ENCODE results near the gene PTPRN2. TPM values are rescaled to one million over a fixed set of nuclear protein-coding genes. Genes with fewer than 3 reads are reported as not detected.

The PTPRN2 gene
- polyA plus RNA-seq, 1 of the 3 experiments (the other 2 are of a cell fraction) = 4.0 TPM

DNA sequence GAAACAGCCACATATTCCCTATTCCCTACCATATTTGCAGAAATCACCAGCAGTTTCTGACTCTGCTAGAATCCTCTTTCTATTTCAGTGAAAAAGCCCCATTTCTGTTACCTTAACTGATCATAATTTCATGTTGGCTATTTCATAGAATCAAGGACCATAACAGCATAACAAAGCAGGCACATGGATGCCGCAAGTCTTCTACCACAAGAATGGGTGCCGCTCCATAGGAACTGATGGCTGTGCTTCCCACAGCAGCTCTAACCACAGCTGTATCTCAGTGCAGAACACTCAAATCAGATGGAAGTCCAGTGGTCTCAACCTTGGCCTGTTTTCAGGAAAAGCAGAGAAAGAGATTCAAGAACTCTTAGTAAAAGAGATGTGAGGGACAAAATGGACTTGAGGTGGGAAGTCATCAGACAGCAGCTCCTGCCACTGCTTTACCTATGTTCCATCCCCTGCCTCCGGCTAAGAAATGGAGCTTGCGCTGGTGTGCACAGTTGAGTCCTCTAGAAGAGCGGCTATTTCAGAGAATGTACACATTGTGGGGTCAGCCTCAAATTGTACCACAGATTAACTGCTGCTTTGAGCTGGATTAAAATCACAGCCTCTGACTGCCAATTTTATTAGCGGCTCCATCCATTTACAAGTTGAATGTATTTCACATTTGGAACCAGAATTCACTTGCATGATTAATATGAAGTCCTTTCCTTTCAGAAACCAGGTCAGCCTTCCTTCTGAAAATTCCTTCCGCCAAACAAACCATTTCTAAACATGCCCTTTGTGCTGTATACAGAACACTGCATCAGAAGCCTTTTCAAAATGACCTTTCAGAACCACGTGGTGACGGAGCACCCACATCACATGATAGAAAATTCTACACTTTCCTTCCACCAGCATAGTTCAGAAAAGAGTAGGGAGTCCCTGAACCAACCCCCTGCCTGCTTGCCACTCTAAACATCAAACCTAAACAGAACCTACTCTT is 7.7 kb downstream of the PTPRN2 start (continued):
- TF ChIP-seq USF1 (IDR thresholded peaks at IDR 0.05; ENCODE audit: borderline replicate concordance, low read depth) (no peak), FOXJ3 (CRISPR knock-in tag; IDR thresholded peaks at IDR 0.05) (no peak)

GRCh38 chr7:158576050-158576762 is 11.4 kb downstream of the PTPRN2 start:
- no peak overlapping the region for H3K4me2 ChIP-seq
- no peak overlapping the region for H2AFZ ChIP-seq (ENCODE audit: low read depth)
- DNase-seq = no peak
- H3K79me2 ChIP-seq (ENCODE audit: insufficient read depth) = no peaks in the 10 kb centered on the region
- no peak for TF ChIP-seq MXI1 (IDR thresholded peaks at IDR 0.05; ENCODE audit: low read depth, low read length)
- TF ChIP-seq NFIC (IDR thresholded peaks at IDR 0.05; ENCODE audit: borderline replicate concordance) = no peak
- no peak for TF ChIP-seq CHD2 (IDR thresholded peaks at IDR 0.05; ENCODE audit: low read length, partially characterized antibody)
- TF ChIP-seq, protein P1, sequence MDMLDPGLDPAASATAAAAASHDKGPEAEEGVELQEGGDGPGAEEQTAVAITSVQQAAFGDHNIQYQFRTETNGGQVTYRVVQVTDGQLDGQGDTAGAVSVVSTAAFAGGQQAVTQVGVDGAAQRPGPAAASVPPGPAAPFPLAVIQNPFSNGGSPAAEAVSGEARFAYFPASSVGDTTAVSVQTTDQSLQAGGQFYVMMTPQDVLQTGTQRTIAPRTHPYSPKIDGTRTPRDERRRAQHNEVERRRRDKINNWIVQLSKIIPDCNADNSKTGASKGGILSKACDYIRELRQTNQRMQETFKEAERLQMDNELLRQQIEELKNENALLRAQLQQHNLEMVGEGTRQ (IDR thresholded peaks at IDR 0.05; ENCODE audit: borderline replicate concordance, low read depth, low read length) = no peak
- no peak for TF ChIP-seq NRF1 (IDR thresholded peaks at IDR 0.05; ENCODE audit: low read depth, low read length)
- TF ChIP-seq SIN3A (IDR thresholded peaks at IDR 0.05; ENCODE audit: borderline replicate concordance, low read depth, low read length) = no peak
- no peak for TF ChIP-seq RFX5 (IDR thresholded peaks at IDR 0.05; ENCODE audit: low read length)
- no peak for TF ChIP-seq IRF3 (IDR thresholded peaks at IDR 0.05; ENCODE audit: low read depth, low read length)
- no peak for TF ChIP-seq USF1 (IDR thresholded peaks at IDR 0.05; ENCODE audit: borderline replicate concordance, low read depth)
- no peak overlapping the region for H3K27ac ChIP-seq (ENCODE audit: low read depth in 2 of 2, low read length in 1 of 2)
- no peaks in the 10 kb centered on the region for H3K9me2 ChIP-seq
- H3K27me3 ChIP-seq (ENCODE audit: insufficient read depth) = no peaks in the 10 kb centered on the region
- H4K20me1 ChIP-seq (ENCODE audit: insufficient read depth) = no peaks in the 10 kb centered on the region
- no peaks in the 10 kb centered on the region for H3K36me3 ChIP-seq (replicated peaks in 1 of 2; ENCODE audit: control insufficient read depth in 1 of 2, insufficient read depth in 2 of 2, low read length in 1 of 2)
- ChIA-PET POLR2A (no interaction called here), CTCF (no interaction called here)
- WGBS (ENCODE audit: low lambda C conversion rate) = 26% methylated on average over 11 of the region's 11 CpGs
- H3F3A ChIP-seq (replicated peaks; ENCODE audit: insufficient read depth) = no peaks in the 10 kb centered on the region
- H3K9ac ChIP-seq = no peak overlapping the region
- peaks cover 0 to 26% of the 10 kb centered on the region in 2 experiments; a peak in 2 of 4 replicates for H3K4me1 ChIP-seq (ENCODE audit: control insufficient read depth in 1 of 2, insufficient read depth in 2 of 2, low read depth in 1 of 2, low read length in 1 of 2)
- H3K4me3 ChIP-seq (ENCODE audit: low read depth in 2 of 2, low read length in 1 of 2) = no peak overlapping the region
- no peaks in the 10 kb centered on the region for H3K9me3 ChIP-seq
